MM.1S (cell line): ENCODE data around the gene MFSD1.
"Not testable (repeated sequence)": the region's sequence is repeated elsewhere in the genome, so short reads cannot be mapped to it uniquely, and the experiment has no call there.

ENCODE experiments used
- CTCF ChIP-seq: fragments of 300-600 bp; sonication (generic); IDR thresholded peaks from 2 replicates; pipeline ENCODE4 v1.5.1; 2016; ENCODE audit warnings: antibody characterized with exemption, low read length, mixed read lengths
- EZH2 ChIP-seq: fragments of 300-600 bp; sonication (generic); optimal IDR thresholded peaks from 2 replicates; pipeline ENCODE3; 2017; ENCODE audit warnings: low read depth, mild to moderate bottlenecking, antibody characterized with exemption, low read length, mixed read lengths

DNA sequence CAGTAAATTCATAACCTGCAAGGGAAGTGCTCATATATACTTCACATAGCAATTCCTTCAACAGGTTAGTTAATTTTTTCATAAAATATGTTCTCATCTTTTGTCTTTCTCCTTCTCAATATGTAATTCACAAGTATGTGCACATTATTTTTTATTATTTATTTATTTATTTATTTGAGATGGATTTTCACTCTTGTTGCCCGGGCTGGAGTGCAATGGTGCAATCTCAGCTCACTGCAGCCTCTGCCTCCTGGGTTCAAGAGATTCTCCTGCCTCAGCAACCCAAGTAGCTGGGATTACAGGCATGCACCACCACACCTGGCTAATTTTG is 10.3 kb upstream of the MFSD1 start:
- not testable (repeated sequence) for TF ChIP-seq EZH2, CTCF
